AG04450 (cell line): ENCODE data around the gene CXCR3. TPM values are rescaled to one million over a fixed set of nuclear protein-coding genes. Genes with fewer than 3 reads are reported as not detected.

Experiments used
- CTCF ChIA-PET: fragments of 300-600, 350-600 bp; formaldehyde crosslinking; extraction: SDS; loops from one replicate; lab custom pipeline; 2022; ENCODE audit warnings: antibody characterized with exemption, inconsistent platforms; lab: Charles Lee
- POLR2A ChIA-PET: fragments of 350-600 bp; formaldehyde crosslinking; extraction: SDS; loops from one replicate; lab custom pipeline; 2021; ENCODE audit warnings: antibody characterized with exemption, inconsistent platforms; lab: Yijun Ruan, JAX
- DNase-seq: peaks from one replicate; pipeline ENCODE4 v3.0.0-alpha.2; 2011; ENCODE audit warnings: low read depth, low spot score
- H3K27ac ChIP-seq: one replicate; pipeline ENCODE4 v1.5.1; 2012; ENCODE audit warnings: low read depth, low read length, control low read depth
- H3K27me3 ChIP-seq: one replicate; pipeline ENCODE4 v1.6.0; 2012; ENCODE audit warnings: low read length; ENCODE audit not compliant: control insufficient read depth, insufficient read depth
- H3K4me3 ChIP-seq: 2 replicates; pipeline ENCODE4 v1.5.1; 2011; ENCODE audit warnings: mild to moderate bottlenecking, low read depth, low read length, control low read depth
- H3K9me3 ChIP-seq: 2 replicates; pipeline ENCODE4 v1.5.1; 2012; ENCODE audit warnings: low read length; ENCODE audit not compliant: control insufficient read depth, insufficient read depth
- polyA plus RNA-seq: library from polyadenylated mRNA; depleted of rRNA; stranded (reverse); fragments of >200 nt; gene quantifications from 2 replicates; pipeline ENCODE4 v1.2.3, GENCODE V29; 2011
- TF ChIP-seq, protein P1 (sequence below): IDR thresholded peaks from 2 replicates; pipeline ENCODE4 v1.5.1; 2011; ENCODE audit warnings: low read depth, low read length, control low read depth, inconsistent platforms

The CXCR3 gene
- polyA plus RNA-seq, 1 experiment: not detected

DNA sequence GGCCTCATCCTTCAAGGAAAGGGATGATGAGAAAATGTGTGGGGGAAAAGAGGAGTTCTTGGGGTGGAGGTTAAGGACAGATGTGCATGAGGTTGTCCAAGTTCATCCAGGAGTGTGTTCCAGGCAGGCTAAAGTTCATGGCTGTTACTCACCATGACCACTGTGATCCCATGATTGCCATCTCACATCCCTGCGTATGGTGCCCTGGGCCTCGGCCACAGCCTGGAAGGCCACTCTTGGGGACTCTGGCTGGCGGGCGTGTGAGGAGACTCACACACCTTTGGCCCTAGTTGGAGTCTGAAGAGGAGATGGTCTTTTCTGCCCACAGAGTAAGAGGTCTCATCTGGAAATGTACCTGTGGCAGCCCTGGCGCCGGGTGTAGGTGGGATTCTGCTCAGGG, 41.6 kb upstream of the CXCR3 start:
- Histone ChIP-seq H3K27me3 (peaks cover 3% of the 10 kb centered on the region), H3K27ac (no peak overlapping the region), H3K4me3 (no peak overlapping the region), H3K9me3 (no peaks in the 10 kb centered on the region)
- CTCF ChIA-PET: no interaction called here
- POLR2A ChIA-PET: no interaction called here
- DNase-seq: no peak
- TF ChIP-seq, protein P1, sequence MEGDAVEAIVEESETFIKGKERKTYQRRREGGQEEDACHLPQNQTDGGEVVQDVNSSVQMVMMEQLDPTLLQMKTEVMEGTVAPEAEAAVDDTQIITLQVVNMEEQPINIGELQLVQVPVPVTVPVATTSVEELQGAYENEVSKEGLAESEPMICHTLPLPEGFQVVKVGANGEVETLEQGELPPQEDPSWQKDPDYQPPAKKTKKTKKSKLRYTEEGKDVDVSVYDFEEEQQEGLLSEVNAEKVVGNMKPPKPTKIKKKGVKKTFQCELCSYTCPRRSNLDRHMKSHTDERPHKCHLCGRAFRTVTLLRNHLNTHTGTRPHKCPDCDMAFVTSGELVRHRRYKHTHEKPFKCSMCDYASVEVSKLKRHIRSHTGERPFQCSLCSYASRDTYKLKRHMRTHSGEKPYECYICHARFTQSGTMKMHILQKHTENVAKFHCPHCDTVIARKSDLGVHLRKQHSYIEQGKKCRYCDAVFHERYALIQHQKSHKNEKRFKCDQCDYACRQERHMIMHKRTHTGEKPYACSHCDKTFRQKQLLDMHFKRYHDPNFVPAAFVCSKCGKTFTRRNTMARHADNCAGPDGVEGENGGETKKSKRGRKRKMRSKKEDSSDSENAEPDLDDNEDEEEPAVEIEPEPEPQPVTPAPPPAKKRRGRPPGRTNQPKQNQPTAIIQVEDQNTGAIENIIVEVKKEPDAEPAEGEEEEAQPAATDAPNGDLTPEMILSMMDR: no peak

DNA sequence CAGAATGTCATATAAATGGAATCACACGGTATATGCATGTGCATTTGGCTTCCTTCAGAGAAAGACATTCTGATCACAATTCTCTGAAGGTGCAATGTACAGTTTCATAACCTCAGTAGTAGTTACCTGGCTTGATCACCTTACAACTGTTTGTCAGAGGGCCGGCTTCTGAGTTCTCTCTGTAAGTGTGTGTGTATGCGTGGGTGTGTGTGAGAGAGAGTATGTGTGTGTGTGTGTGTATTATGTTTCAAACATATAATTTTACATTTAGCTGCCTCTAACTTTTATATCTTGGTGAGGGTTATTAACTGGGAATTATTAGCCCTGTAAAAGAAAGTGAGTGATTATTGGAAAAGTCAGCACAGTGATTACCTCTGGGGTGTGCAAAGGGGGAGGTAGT, 41.0 kb upstream of the CXCR3 start:
- Histone ChIP-seq H3K9me3 (no peaks in the 10 kb centered on the region), H3K4me3 (no peak overlapping the region), H3K27me3 (peaks cover 3% of the 10 kb centered on the region), H3K27ac (no peak overlapping the region)
- TF ChIP-seq, protein P1: no peak
- DNase-seq: no peak
- CTCF ChIA-PET: no interaction called here
- POLR2A ChIA-PET: no interaction called here

DNA sequence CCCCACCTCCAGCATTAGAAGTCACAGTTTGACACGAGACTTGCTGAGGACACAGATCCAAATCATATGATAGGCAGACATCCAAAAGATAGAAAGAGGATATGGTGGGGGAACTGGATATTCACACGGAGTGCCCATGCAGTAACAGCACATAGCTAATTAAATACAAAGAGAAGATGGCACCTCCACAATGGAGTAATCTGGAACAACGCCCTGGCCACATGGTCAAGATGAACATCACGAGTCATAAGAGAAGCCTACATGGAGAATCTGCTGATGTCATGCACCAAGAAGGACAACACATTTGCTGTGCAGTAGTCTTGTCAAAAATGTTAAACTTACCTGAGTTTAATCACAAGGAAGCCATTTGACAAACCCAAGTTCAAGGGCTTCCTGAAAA, 39.0 kb upstream of the CXCR3 start:
- no peak for DNase-seq
- Histone ChIP-seq H3K27me3 (peaks cover 3% of the 10 kb centered on the region), H3K27ac (no peak overlapping the region), H3K9me3 (no peaks in the 10 kb centered on the region), H3K4me3 (no peak overlapping the region)
- POLR2A ChIA-PET: no interaction called here
- TF ChIP-seq, protein P1: no peak
- CTCF ChIA-PET: no interaction called here

DNA sequence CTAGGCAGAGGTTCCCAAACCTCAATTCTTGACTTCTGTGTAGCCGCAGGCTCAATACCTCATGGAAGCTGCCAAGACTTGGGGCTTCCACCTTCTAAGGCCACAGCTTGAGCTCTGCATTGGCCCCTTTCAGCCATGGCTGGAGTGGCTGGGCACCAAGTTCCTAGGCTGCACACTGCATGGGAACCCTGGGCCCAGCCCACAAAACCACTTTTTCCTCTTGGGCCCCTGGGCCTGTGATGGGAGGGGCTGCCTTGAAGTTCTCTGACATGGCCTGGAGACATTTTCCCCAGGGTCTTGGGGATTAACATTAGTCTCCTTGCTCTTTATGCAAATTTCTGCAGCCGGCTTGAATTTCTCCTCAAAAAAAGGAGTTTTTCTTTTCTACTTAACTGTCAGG, 35.0 kb upstream of the CXCR3 start:
- H3K27me3 ChIP-seq: no peaks in the 10 kb centered on the region
- POLR2A ChIA-PET: no interaction called here
- TF ChIP-seq, protein P1: no peak

DNA sequence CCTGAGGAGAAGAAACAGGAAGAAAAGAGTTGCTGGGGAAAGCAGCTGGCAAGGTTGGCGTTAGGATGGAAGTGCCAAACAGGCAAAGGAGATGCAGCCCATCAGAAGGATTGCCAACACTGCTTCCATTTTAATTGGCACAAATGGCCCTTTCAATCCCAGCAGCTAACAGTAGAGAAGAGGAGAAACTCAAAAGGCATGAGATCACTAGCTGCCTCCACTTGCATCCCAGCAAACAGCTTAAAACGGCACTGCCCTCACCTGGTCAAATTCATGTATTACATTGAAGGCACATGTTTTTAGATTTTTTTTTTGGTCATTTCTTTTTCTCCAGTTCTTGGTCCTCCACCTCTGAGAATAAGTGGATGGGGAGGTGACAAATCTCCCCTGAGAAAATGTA, 34.1 kb upstream of the CXCR3 start:
- peak; percentile 18 for DNase-seq
- H3K27ac ChIP-seq: no peak overlapping the region
- H3K9me3 ChIP-seq: no peaks in the 10 kb centered on the region
- H3K4me3 ChIP-seq: no peak overlapping the region
- TF ChIP-seq, protein P1: peak; percentile 57
- no peaks in the 10 kb centered on the region for H3K27me3 ChIP-seq
- ChIA-PET POLR2A (no interaction called here), CTCF (interaction anchor here (0.6 to 1.2 kb wide), 3 partner anchors 28 to 682 kb away, joined by 3 to 7 read pairs (median 4); no protein-coding TSS in a partner anchor)

More for the DNA sequence above, 35.0 kb upstream of the CXCR3 start:
- H3K9me3 ChIP-seq: no peaks in the 10 kb centered on the region
- H3K4me3 ChIP-seq: no peak overlapping the region
- no peak overlapping the region for H3K27ac ChIP-seq
- no peak for DNase-seq
- CTCF ChIA-PET: interaction anchor here (0.6 kb wide), 1 partner anchor 1520 kb away, joined by 5 read pairs; the partner anchor contains the start of gene IGBP1
